ENCODE results near the gene MIPOL1.

MIPOL1 gene

GRCh38 chr14:37330910-37331309 is 133.2 kb downstream of the MIPOL1 start:
- in situ Hi-C loops (cut with HindIII; ENCODE audit: low sequenced_read_pairs), result no loop called here
- no peak overlapping the region for H3K4me3 ChIP-seq (ENCODE audit: low read depth, low read length)
- no peak for TF ChIP-seq CTCF (IDR thresholded peaks at IDR 0.05; ENCODE audit: low read depth, low read length)
- DNase-seq (ENCODE audit: low read depth, low spot score), result no peak

GRCh38 chr14:37340353-37340752 is 142.6 kb downstream of the MIPOL1 start:
- DNase-seq (ENCODE audit: low read depth, low spot score), result no peak
- in situ Hi-C loops (cut with HindIII; ENCODE audit: low sequenced_read_pairs), result no loop called here
- no peak for TF ChIP-seq CTCF (IDR thresholded peaks at IDR 0.05; ENCODE audit: low read depth, low read length)
- no peak overlapping the region for H3K4me3 ChIP-seq (ENCODE audit: low read depth, low read length)

GRCh38 chr14:37343307-37344094 is 145.8 kb downstream of the MIPOL1 start:
- H3K4me3 ChIP-seq (ENCODE audit: low read depth, low read length), result no peak overlapping the region
- peak; percentile 16 for DNase-seq (ENCODE audit: low read depth, low spot score)
- TF ChIP-seq CTCF (IDR thresholded peaks at IDR 0.05; ENCODE audit: low read depth, low read length), result no peak
- in situ Hi-C loops (cut with HindIII; ENCODE audit: low sequenced_read_pairs), result no loop called here

GRCh38 chr14:37363661-37364060 is 165.9 kb downstream of the MIPOL1 start:
- DNase-seq (ENCODE audit: low read depth, low spot score), result no peak
- H3K4me3 ChIP-seq (ENCODE audit: low read depth, low read length), result no peak overlapping the region
- no peak for TF ChIP-seq CTCF (IDR thresholded peaks at IDR 0.05; ENCODE audit: low read depth, low read length)
- in situ Hi-C loops (cut with HindIII; ENCODE audit: low sequenced_read_pairs), result no loop called here

GRCh38 chr14:37369425-37369824 is 171.7 kb downstream of the MIPOL1 start:
- no peak for DNase-seq (ENCODE audit: low read depth, low spot score)
- no peak for TF ChIP-seq CTCF (IDR thresholded peaks at IDR 0.05; ENCODE audit: low read depth, low read length)
- in situ Hi-C loops (cut with HindIII; ENCODE audit: low sequenced_read_pairs), result no loop called here
- H3K4me3 ChIP-seq (ENCODE audit: low read depth, low read length), result no peak overlapping the region

- no peak for TF ChIP-seq CTCF (IDR thresholded peaks at IDR 0.05; ENCODE audit: low read depth, low read length)
- in situ Hi-C loops (cut with HindIII; ENCODE audit: low sequenced_read_pairs), result no loop called here
- no peak overlapping the region for H3K4me3 ChIP-seq (ENCODE audit: low read depth, low read length)
- no peak for DNase-seq (ENCODE audit: low read depth, low spot score)
Measured at GRCh38 chr14:37375566-37375965, 177.8 kb downstream of the MIPOL1 start.
